Parathyroid adenoma (tissue), 2 donors: ENCODE measurements around the gene MMRN1.

ENCODE experiments used
- H2AFZ ChIP-seq: fragments of 300-600 bp; sonication (generic); one replicate; pipeline ENCODE4 v1.7.0; 2017; ENCODE audit warnings: antibody characterized with exemption, mild to moderate bottlenecking
- H3K27ac ChIP-seq: fragments of 300-600 bp; sonication (generic); one replicate; pipeline ENCODE4 v1.7.0; 2017
- H3K27me3 ChIP-seq: fragments of 300-600 bp; sonication (generic); one replicate; pipeline ENCODE4 v1.7.0; 2017; ENCODE audit warnings: low read length; ENCODE audit not compliant: control insufficient read depth, insufficient read depth
- H3K36me3 ChIP-seq: fragments of 300-600 bp; sonication (generic); one replicate; pipeline ENCODE4 v1.7.0; 2017; ENCODE audit warnings: low read length; ENCODE audit not compliant: control insufficient read depth, insufficient read depth
- H3K4me1 ChIP-seq: fragments of 300-600 bp; sonication (generic); one replicate; pipeline ENCODE4 v1.7.0; 2017; ENCODE audit warnings: control low read depth
- H3K4me2 ChIP-seq: fragments of 300-600 bp; sonication (generic); one replicate; pipeline ENCODE4 v1.7.0; 2017; ENCODE audit warnings: low read length
- H3K4me3 ChIP-seq: fragments of 300-600 bp; sonication (generic); one replicate; pipeline ENCODE4 v1.7.0; 2017; ENCODE audit warnings: low read depth, low read length
- H3K79me2 ChIP-seq: fragments of 300-600 bp; sonication (generic); one replicate; pipeline ENCODE4 v1.7.0; 2017; ENCODE audit warnings: control low read depth
- H3K9ac ChIP-seq: fragments of 300-600 bp; sonication (generic); one replicate; pipeline ENCODE4 v1.7.0; 2017; ENCODE audit warnings: mild to moderate bottlenecking
- H3K9me3 ChIP-seq: fragments of 300-600 bp; sonication (generic); one replicate; pipeline ENCODE4 v1.7.0; 2017; ENCODE audit warnings: low read length; ENCODE audit not compliant: control insufficient read depth
- CTCF ChIP-seq: fragments of 300-600 bp; sonication (generic); IDR thresholded peaks from one replicate; pipeline ENCODE4 v1.7.0; 2017; ENCODE audit warnings: antibody characterized with exemption, mild to moderate bottlenecking
- donor health status: primary hyperparathyroidism.

Gene MMRN1

GRCh38 chr4:89906777-89907521, 12.3 kb downstream of the MMRN1 start:
- Histone ChIP-seq H3K36me3 (no peaks in the 10 kb centered on the region), H3K9ac (no peak overlapping the region), H3K4me2 (no peak overlapping the region), H3K79me2 (no peaks in the 10 kb centered on the region), H2AFZ (no peak overlapping the region), H3K4me1 (no peaks in the 10 kb centered on the region), H3K9me3 (no peaks in the 10 kb centered on the region), H3K27ac (no peak overlapping the region), H3K27me3 (no peaks in the 10 kb centered on the region), H3K4me3 (no peak overlapping the region)
- no peak for TF ChIP-seq CTCF

GRCh38 chr4:89909889-89910288, 15.2 kb downstream of the MMRN1 start:
- Histone ChIP-seq H3K36me3 (no peaks in the 10 kb centered on the region), H2AFZ (no peak overlapping the region), H3K4me1 (no peaks in the 10 kb centered on the region), H3K9ac (no peak overlapping the region), H3K27me3 (no peaks in the 10 kb centered on the region), H3K4me2 (no peak overlapping the region), H3K4me3 (no peak overlapping the region), H3K27ac (no peak overlapping the region), H3K9me3 (no peaks in the 10 kb centered on the region), H3K79me2 (no peaks in the 10 kb centered on the region)
- TF ChIP-seq CTCF, result no peak

DNA sequence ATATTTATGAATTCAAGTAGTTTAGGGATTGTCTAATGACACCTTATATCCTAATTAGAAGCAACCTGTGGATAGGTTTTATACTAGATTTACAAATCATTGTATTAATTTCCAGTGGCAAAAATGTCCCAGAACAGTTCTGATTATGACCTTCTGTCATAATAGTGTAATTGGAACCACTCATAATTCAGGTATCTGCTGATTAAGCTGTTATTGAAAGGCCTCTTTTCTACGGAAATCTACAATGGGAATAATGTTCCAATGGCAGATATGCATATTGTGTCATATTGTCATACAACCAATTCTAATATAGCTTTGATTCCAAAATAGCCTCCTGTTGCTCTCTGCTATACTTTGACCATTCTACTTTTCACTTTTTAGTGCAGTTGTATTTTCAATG, 19.0 kb downstream of the MMRN1 start:
- Histone ChIP-seq H3K9me3 (no peaks in the 10 kb centered on the region), H3K27ac (no peak overlapping the region), H3K4me3 (no peak overlapping the region), H3K4me2 (no peak overlapping the region), H3K4me1 (no peaks in the 10 kb centered on the region), H3K27me3 (no peaks in the 10 kb centered on the region), H2AFZ (no peak overlapping the region), H3K9ac (no peak overlapping the region), H3K79me2 (no peaks in the 10 kb centered on the region), H3K36me3 (no peaks in the 10 kb centered on the region)
- TF ChIP-seq CTCF, result no peak

DNA sequence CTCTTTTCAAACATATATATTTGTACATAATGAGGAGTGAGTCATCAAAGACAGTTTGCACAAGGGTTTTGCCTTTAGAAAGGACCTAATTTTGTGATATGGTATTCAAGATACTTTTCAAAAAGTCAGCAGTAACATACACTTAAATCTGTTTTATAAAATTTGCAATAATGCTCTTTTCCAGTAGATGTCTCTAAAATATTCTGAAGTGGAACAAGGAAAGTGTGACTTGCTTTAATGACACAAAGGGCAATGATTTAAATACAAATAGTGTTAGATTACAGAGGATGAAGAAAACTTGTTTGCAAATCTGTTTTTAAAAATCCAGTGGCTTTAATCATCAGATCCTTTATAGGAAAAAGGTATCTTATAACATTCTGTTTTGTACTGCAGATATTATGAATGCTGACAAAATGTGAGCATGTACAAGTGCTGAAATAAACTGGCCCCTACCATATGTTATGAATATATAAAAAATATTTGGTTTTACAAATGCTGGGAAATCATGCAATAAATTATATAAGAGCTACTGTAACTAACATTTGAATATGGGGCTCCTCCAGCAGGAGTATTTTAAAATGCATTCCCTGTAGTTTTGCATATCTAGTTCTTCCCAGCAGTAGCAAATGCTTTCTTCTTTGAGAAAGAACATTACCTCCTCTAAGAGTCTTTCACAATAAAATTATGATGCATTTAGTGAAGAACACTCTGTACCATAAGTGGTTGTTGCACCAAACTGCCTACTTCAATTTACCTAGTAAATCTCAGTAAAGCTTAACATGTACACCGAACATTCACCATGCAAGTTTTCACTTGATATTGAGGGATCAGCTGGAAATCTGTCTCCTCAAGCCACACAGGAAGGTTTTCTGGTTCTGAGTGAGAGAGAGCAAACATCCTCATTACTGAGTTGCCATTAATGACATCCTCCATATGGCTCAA, 20.2 kb downstream of the MMRN1 start:
- H3K9ac ChIP-seq, result no peak overlapping the region
- no peaks in the 10 kb centered on the region for H3K36me3 ChIP-seq
- TF ChIP-seq CTCF, result no peak
- H2AFZ ChIP-seq, result no peak overlapping the region
- H3K79me2 ChIP-seq, result no peaks in the 10 kb centered on the region
- H3K27ac ChIP-seq, result no peak overlapping the region
- H3K4me1 ChIP-seq, result no peaks in the 10 kb centered on the region
- H3K4me2 ChIP-seq, result no peak overlapping the region
- no peaks in the 10 kb centered on the region for H3K9me3 ChIP-seq
- H3K4me3 ChIP-seq, result no peak overlapping the region
- no peaks in the 10 kb centered on the region for H3K27me3 ChIP-seq
